ENCODE measurements around the gene MMP19.
"Not testable (repeated sequence)": the region's sequence is repeated elsewhere in the genome, so short reads cannot be mapped to it uniquely, and the experiment has no call there.

The MMP19 gene

GRCh38 chr12:55865327-55865726, 22.6 kb upstream of the MMP19 start:
- Histone ChIP-seq H3F3A (ENCODE audit: insufficient read depth, low read length) (no peaks in the 10 kb centered on the region), H4K20me1 (ENCODE audit: insufficient read depth, low read length) (no peaks in the 10 kb centered on the region), H3K9me3 (ENCODE audit: low read length) (peaks cover 5% of the 10 kb centered on the region; the same call in 1 of the 2 replicates), H3K27ac (ENCODE audit: low read depth, low read length, poor library complexity, severe bottlenecking) (no peak overlapping the region), H3K36me3 (ENCODE audit: insufficient read depth, low read length) (no peaks in the 10 kb centered on the region), H3K4me1 (ENCODE audit: insufficient read depth, low read length, severe bottlenecking) (no peaks in the 10 kb centered on the region), H3K4me3 (ENCODE audit: low read depth, low read length, poor library complexity, severe bottlenecking) (no peak overlapping the region), H2AFZ (ENCODE audit: low read length) (no peak overlapping the region), H3K9me2 (ENCODE audit: low read depth, low read length) (no peaks in the 10 kb centered on the region), H3K27me3 (ENCODE audit: insufficient read depth, low read length) (no peaks in the 10 kb centered on the region), H3K79me2 (ENCODE audit: insufficient read depth, low read length) (no peaks in the 10 kb centered on the region), H3K4me2 (ENCODE audit: low read length) (no peak overlapping the region), H3K9ac (ENCODE audit: low read length) (no peak overlapping the region)
- TF ChIP-seq CTCF (IDR thresholded peaks at IDR 0.05; ENCODE audit: low read length): no peak
- no peak for TF ChIP-seq EZH2 (IDR thresholded peaks at IDR 0.05; ENCODE audit: borderline replicate concordance, low read length)

GRCh38 chr12:55862931-55863330, 20.2 kb upstream of the MMP19 start:
- not testable (repeated sequence) for H3K4me2 ChIP-seq (ENCODE audit: low read length); H4K20me1 ChIP-seq (ENCODE audit: insufficient read depth, low read length); H3K36me3 ChIP-seq (ENCODE audit: insufficient read depth, low read length); H3K9me3 ChIP-seq (ENCODE audit: low read length); H3K27ac ChIP-seq (ENCODE audit: low read depth, low read length, poor library complexity, severe bottlenecking); H2AFZ ChIP-seq (ENCODE audit: low read length); H3K4me3 ChIP-seq (ENCODE audit: low read depth, low read length, poor library complexity, severe bottlenecking); H3K4me1 ChIP-seq (ENCODE audit: insufficient read depth, low read length, severe bottlenecking); H3F3A ChIP-seq (ENCODE audit: insufficient read depth, low read length); H3K9ac ChIP-seq (ENCODE audit: low read length); H3K9me2 ChIP-seq (ENCODE audit: low read depth, low read length); H3K27me3 ChIP-seq (ENCODE audit: insufficient read depth, low read length); H3K79me2 ChIP-seq (ENCODE audit: insufficient read depth, low read length)

- Histone ChIP-seq H3K36me3 (ENCODE audit: insufficient read depth, low read length) (no peaks in the 10 kb centered on the region), H3K4me1 (ENCODE audit: insufficient read depth, low read length, severe bottlenecking) (no peaks in the 10 kb centered on the region), H3K9me2 (ENCODE audit: low read depth, low read length) (no peaks in the 10 kb centered on the region), H3K4me2 (ENCODE audit: low read length) (no peak overlapping the region), H2AFZ (ENCODE audit: low read length) (no peak overlapping the region), H3K4me3 (ENCODE audit: low read depth, low read length, poor library complexity, severe bottlenecking) (no peak overlapping the region), H3K9me3 (ENCODE audit: low read length) (peaks cover 5% of the 10 kb centered on the region; the same call in 1 of the 2 replicates), H3K9ac (ENCODE audit: low read length) (no peak overlapping the region), H4K20me1 (ENCODE audit: insufficient read depth, low read length) (no peaks in the 10 kb centered on the region), H3K79me2 (ENCODE audit: insufficient read depth, low read length) (no peaks in the 10 kb centered on the region), H3F3A (ENCODE audit: insufficient read depth, low read length) (no peaks in the 10 kb centered on the region), H3K27me3 (ENCODE audit: insufficient read depth, low read length) (no peaks in the 10 kb centered on the region), H3K27ac (ENCODE audit: low read depth, low read length, poor library complexity, severe bottlenecking) (no peak overlapping the region)
- TF ChIP-seq EZH2 (IDR thresholded peaks at IDR 0.05; ENCODE audit: borderline replicate concordance, low read length) (no peak), CTCF (IDR thresholded peaks at IDR 0.05; ENCODE audit: low read length) (no peak)
Measured at GRCh38 chr12:55862286-55862685, 19.6 kb upstream of the MMP19 start.

GRCh38 chr12:55861871-55862270, 19.1 kb upstream of the MMP19 start:
- Histone ChIP-seq H3K36me3 (ENCODE audit: insufficient read depth, low read length) (no peaks in the 10 kb centered on the region), H3K4me1 (ENCODE audit: insufficient read depth, low read length, severe bottlenecking) (no peaks in the 10 kb centered on the region), H3K79me2 (ENCODE audit: insufficient read depth, low read length) (no peaks in the 10 kb centered on the region), H3K4me2 (ENCODE audit: low read length) (no peak overlapping the region), H2AFZ (ENCODE audit: low read length) (no peak overlapping the region), H3K27me3 (ENCODE audit: insufficient read depth, low read length) (no peaks in the 10 kb centered on the region), H3F3A (ENCODE audit: insufficient read depth, low read length) (no peaks in the 10 kb centered on the region), H3K27ac (ENCODE audit: low read depth, low read length, poor library complexity, severe bottlenecking) (no peak overlapping the region), H3K9ac (ENCODE audit: low read length) (no peak overlapping the region), H3K9me2 (ENCODE audit: low read depth, low read length) (no peaks in the 10 kb centered on the region), H3K4me3 (ENCODE audit: low read depth, low read length, poor library complexity, severe bottlenecking) (no peak overlapping the region), H3K9me3 (ENCODE audit: low read length) (peaks cover 5% of the 10 kb centered on the region; the same call in 1 of the 2 replicates), H4K20me1 (ENCODE audit: insufficient read depth, low read length) (no peaks in the 10 kb centered on the region)
- TF ChIP-seq EZH2 (IDR thresholded peaks at IDR 0.05; ENCODE audit: borderline replicate concordance, low read length) (no peak), CTCF (IDR thresholded peaks at IDR 0.05; ENCODE audit: low read length) (no peak)
